GM19324 (cell line): Measurements from ENCODE around the gene ARHGAP45.
"Not testable (repeated sequence)": the region's sequence is repeated elsewhere in the genome, so short reads cannot be mapped to it uniquely, and the experiment has no call there.

ENCODE experiments used
- ATAC-seq: cut with Tn5 transposase; IDR thresholded peaks from one replicate; pipeline ENCODE4 v1.9.1; 2021; ENCODE audit warnings: mild to moderate bottlenecking, moderate library complexity; ENCODE audit not compliant: unreplicated experiment, low FRiP score

Gene ARHGAP45

GRCh38 chr19:1129084-1129483, 62.1 kb downstream of the ARHGAP45 start:
- not testable (repeated sequence) for ATAC-seq

- no peak for ATAC-seq
Measured at GRCh38 chr19:1129535-1129934, 62.6 kb downstream of the ARHGAP45 start.

GRCh38 chr19:1130771-1131717, 64.1 kb downstream of the ARHGAP45 start:
- no peak for ATAC-seq

GRCh38 chr19:1131718-1132551, 65.0 kb downstream of the ARHGAP45 start:
- peak; percentile 51 for ATAC-seq

GRCh38 chr19:1132552-1133383, 65.8 kb downstream of the ARHGAP45 start:
- peak; percentile 7 for ATAC-seq

- peak; percentile 44 for ATAC-seq
Measured at GRCh38 chr19:1133471-1133929, 66.5 kb downstream of the ARHGAP45 start.

GRCh38 chr19:1134431-1134830, 67.5 kb downstream of the ARHGAP45 start:
- ATAC-seq = no peak

- ATAC-seq = no peak
Measured at GRCh38 chr19:1135454-1135853, 68.5 kb downstream of the ARHGAP45 start.

GRCh38 chr19:1136201-1136600, 69.2 kb downstream of the ARHGAP45 start:
- no peak for ATAC-seq
